ENCODE data around the gene TLR9. TPM values are rescaled to one million over a fixed set of nuclear protein-coding genes. Genes with fewer than 3 reads are reported as not detected.
"Not testable (repeated sequence)": the region's sequence is repeated elsewhere in the genome, so short reads cannot be mapped to it uniquely, and the experiment has no call there.

The TLR9 gene
- polyA plus RNA-seq, 1 of the 3 experiments (the other 2 are of a cell fraction) = 0.12 TPM

DNA sequence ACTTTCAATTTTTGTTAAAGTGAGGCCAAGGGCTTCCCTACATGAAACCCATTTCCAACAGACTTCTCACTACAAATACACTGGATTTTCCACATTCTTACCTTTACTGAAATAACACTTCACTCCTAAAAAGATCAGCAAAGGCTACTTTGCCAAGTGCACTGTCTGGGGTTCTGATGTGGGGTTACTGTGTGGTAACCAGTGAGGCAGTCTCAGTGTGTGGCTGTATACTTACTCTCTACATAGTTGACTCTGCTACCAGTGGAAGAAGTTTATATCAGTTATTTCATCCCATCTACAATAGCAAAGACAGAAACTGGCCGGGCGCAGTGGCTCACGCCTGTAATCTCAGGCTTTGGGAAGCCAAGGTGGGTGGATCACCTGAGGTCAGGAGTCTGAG, 47.4 kb upstream of the TLR9 start:
- no peak overlapping the region for H3K9ac ChIP-seq
- no peaks in the 10 kb centered on the region for H3K9me2 ChIP-seq
- peaks cover 9% of the 10 kb centered on the region for H3F3A ChIP-seq (replicated peaks; ENCODE audit: insufficient read depth)
- ChIA-PET CTCF (interaction anchor here (2.4 to 2.6 kb wide), 2 partner anchors 12 to 66 kb away, joined by 7 to 9 read pairs; no protein-coding TSS in a partner anchor), POLR2A (no interaction called here)
- WGBS (ENCODE audit: low lambda C conversion rate) = 81% methylated on average over 3 of the region's 3 CpGs
- no peak overlapping the region for H3K4me2 ChIP-seq
- peaks cover 3 to 11% of the 10 kb centered on the region in 2 experiments; a peak in 3 of 4 replicates for H3K4me1 ChIP-seq (ENCODE audit: control insufficient read depth in 1 of 2, insufficient read depth in 2 of 2, low read depth in 1 of 2, low read length in 1 of 2)
- DNase-seq = no peak
- H3K9me3 ChIP-seq = no peaks in the 10 kb centered on the region
- peaks cover 23 to 53% of the 10 kb centered on the region in 2 experiments for H3K36me3 ChIP-seq (replicated peaks in 1 of 2; ENCODE audit: control insufficient read depth in 1 of 2, insufficient read depth in 2 of 2, low read length in 1 of 2)
- H3K79me2 ChIP-seq (ENCODE audit: insufficient read depth) = peaks cover 100% of the 10 kb centered on the region
- no peak overlapping the region for H3K4me3 ChIP-seq (ENCODE audit: low read depth in 2 of 2, low read length in 1 of 2)
- peaks cover 99% of the 10 kb centered on the region for H4K20me1 ChIP-seq (ENCODE audit: insufficient read depth)
- no peak overlapping the region for H2AFZ ChIP-seq (ENCODE audit: low read depth)
- no peak overlapping the region for H3K27ac ChIP-seq (ENCODE audit: low read depth in 2 of 2, low read length in 1 of 2)
- TF ChIP-seq, protein P1, sequence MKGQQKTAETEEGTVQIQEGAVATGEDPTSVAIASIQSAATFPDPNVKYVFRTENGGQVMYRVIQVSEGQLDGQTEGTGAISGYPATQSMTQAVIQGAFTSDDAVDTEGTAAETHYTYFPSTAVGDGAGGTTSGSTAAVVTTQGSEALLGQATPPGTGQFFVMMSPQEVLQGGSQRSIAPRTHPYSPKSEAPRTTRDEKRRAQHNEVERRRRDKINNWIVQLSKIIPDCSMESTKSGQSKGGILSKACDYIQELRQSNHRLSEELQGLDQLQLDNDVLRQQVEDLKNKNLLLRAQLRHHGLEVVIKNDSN (IDR thresholded peaks at IDR 0.05; ENCODE audit: borderline replicate concordance, low read depth) = no peak
- TF ChIP-seq TCF12 (IDR thresholded peaks at IDR 0.05) = no peak
- TF ChIP-seq RFX5 (IDR thresholded peaks at IDR 0.05; ENCODE audit: low read length) = no peak
- TF ChIP-seq TEAD4 (IDR thresholded peaks at IDR 0.05; ENCODE audit: borderline replicate concordance, insufficient read depth) = no peak
- TF ChIP-seq EZH2phosphoT487 (IDR thresholded peaks at IDR 0.05; ENCODE audit: borderline replicate concordance, low read depth) = no peak
- TF ChIP-seq GABPA (IDR thresholded peaks at IDR 0.05; ENCODE audit: low read depth) = no peak
- TF ChIP-seq NRF1 (IDR thresholded peaks at IDR 0.05; ENCODE audit: low read depth, low read length) = no peak
- TF ChIP-seq, protein P2, sequence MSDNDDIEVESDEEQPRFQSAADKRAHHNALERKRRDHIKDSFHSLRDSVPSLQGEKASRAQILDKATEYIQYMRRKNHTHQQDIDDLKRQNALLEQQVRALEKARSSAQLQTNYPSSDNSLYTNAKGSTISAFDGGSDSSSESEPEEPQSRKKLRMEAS (IDR thresholded peaks at IDR 0.05; ENCODE audit: low read depth) = no peak
- TF ChIP-seq SIN3A (IDR thresholded peaks at IDR 0.05; ENCODE audit: borderline replicate concordance, low read depth, low read length) = no peak
- TF ChIP-seq, protein P3, sequence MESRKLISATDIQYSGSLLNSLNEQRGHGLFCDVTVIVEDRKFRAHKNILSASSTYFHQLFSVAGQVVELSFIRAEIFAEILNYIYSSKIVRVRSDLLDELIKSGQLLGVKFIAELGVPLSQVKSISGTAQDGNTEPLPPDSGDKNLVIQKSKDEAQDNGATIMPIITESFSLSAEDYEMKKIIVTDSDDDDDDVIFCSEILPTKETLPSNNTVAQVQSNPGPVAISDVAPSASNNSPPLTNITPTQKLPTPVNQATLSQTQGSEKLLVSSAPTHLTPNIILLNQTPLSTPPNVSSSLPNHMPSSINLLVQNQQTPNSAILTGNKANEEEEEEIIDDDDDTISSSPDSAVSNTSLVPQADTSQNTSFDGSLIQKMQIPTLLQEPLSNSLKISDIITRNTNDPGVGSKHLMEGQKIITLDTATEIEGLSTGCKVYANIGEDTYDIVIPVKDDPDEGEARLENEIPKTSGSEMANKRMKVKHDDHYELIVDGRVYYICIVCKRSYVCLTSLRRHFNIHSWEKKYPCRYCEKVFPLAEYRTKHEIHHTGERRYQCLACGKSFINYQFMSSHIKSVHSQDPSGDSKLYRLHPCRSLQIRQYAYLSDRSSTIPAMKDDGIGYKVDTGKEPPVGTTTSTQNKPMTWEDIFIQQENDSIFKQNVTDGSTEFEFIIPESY (IDR thresholded peaks at IDR 0.05; ENCODE audit: borderline replicate concordance, low read depth) = no peak
- no peak for TF ChIP-seq ELF1 (IDR thresholded peaks at IDR 0.05)
- no peak for TF ChIP-seq EP300 (IDR thresholded peaks at IDR 0.05; ENCODE audit: borderline replicate concordance in 1 of 2, low read depth in 1 of 2, low read length in 1 of 2)
- TF ChIP-seq POLR2AphosphoS5 (IDR thresholded peaks at IDR 0.05; ENCODE audit: low read depth, low read length) = no peak
- TF ChIP-seq FOXM1 (IDR thresholded peaks at IDR 0.05; ENCODE audit: low read depth) = no peak
- TF ChIP-seq SMC3 (IDR thresholded peaks at IDR 0.05; ENCODE audit: low read depth, low read length) = no peak
- TF ChIP-seq, protein P4, sequence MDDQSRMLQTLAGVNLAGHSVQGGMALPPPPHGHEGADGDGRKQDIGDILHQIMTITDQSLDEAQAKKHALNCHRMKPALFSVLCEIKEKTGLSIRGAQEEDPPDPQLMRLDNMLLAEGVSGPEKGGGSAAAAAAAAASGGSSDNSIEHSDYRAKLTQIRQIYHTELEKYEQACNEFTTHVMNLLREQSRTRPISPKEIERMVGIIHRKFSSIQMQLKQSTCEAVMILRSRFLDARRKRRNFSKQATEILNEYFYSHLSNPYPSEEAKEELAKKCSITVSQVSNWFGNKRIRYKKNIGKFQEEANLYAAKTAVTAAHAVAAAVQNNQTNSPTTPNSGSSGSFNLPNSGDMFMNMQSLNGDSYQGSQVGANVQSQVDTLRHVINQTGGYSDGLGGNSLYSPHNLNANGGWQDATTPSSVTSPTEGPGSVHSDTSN (IDR thresholded peaks at IDR 0.05) = no peak
- no peak for TF ChIP-seq CHD2 (IDR thresholded peaks at IDR 0.05; ENCODE audit: low read length, partially characterized antibody)
- H3K27me3 ChIP-seq (ENCODE audit: insufficient read depth) = no peaks in the 10 kb centered on the region

DNA sequence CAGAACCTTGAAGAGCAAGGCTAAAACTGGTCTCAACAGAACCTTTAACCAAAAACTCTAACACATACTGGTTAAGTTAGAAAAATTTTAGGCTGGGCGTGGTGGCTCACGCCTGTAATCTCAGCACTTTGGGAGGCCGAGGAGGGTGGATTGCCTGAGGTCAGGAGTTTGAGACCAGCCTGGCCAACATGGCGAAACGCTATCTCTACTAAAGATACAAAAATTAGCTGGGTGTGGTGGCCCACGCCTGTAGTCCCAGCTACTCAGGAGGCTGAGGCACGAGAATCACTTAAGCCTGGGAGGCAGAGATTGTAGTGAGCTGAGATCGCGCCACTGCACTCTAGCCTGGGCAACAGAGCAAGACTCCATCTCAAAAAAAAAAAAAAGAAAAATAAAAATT, 46.7 kb upstream of the TLR9 start:
- peaks cover 30 to 60% of the 10 kb centered on the region in 2 experiments for H3K36me3 ChIP-seq (replicated peaks in 1 of 2; ENCODE audit: control insufficient read depth in 1 of 2, insufficient read depth in 2 of 2, low read length in 1 of 2)
- DNase-seq; H3F3A ChIP-seq (replicated peaks; ENCODE audit: insufficient read depth); H2AFZ ChIP-seq (ENCODE audit: low read depth); H3K9me2 ChIP-seq; H3K9me3 ChIP-seq; H3K9ac ChIP-seq; H3K27me3 ChIP-seq (ENCODE audit: insufficient read depth); H3K27ac ChIP-seq (ENCODE audit: low read depth in 2 of 2, low read length in 1 of 2); H3K4me3 ChIP-seq (ENCODE audit: low read depth in 2 of 2, low read length in 1 of 2); POLR2A ChIA-PET: not testable (repeated sequence)
- H3K4me1 ChIP-seq (ENCODE audit: control insufficient read depth in 1 of 2, insufficient read depth in 2 of 2, low read depth in 1 of 2, low read length in 1 of 2) = peaks cover 3 to 11% of the 10 kb centered on the region in 2 experiments; a peak in 3 of 4 replicates
- peak overlapping the region; percentile 2; the same call in 1 of the 2 replicates for H3K4me2 ChIP-seq
- peaks cover 100% of the 10 kb centered on the region for H4K20me1 ChIP-seq (ENCODE audit: insufficient read depth)
- CTCF ChIA-PET = interaction anchor here (0.7 to 2.6 kb wide), 5 partner anchors 12 to 67 kb away, joined by 3 to 9 read pairs (median 6); no protein-coding TSS in a partner anchor
- WGBS (ENCODE audit: low lambda C conversion rate) = 96% methylated on average over 9 of the region's 9 CpGs
- peaks cover 100% of the 10 kb centered on the region for H3K79me2 ChIP-seq (ENCODE audit: insufficient read depth)
